Spinal cord (tissue), 10 donors: ENCODE data around the gene ADAMTSL2. TPM values are rescaled to one million over a fixed set of nuclear protein-coding genes. Genes with fewer than 3 reads are reported as not detected.
A peak's percentile ranks its signal among the peaks of the same experiment; 100 is the strongest.

Experiments
- DNase-seq, 6 donors: peaks; one replicate each; pipeline versions ENCODE4 v3.0.0 to v3.0.0-alpha.2; 2013 to 2015; ENCODE audit warnings: low spot score in 6 of 6, low read depth in 4 of 6
- H3K27ac ChIP-seq: one replicate; pipeline ENCODE4 v1.5.1; 2013; ENCODE audit warnings: low read depth, low read length, control low read depth
- H3K27me3 ChIP-seq: one replicate; pipeline ENCODE4 v1.6.1; 2013; ENCODE audit warnings: low read length; ENCODE audit not compliant: control insufficient read depth, insufficient read depth
- H3K36me3 ChIP-seq: one replicate; pipeline ENCODE4 v1.6.1; 2013; ENCODE audit warnings: low read length; ENCODE audit not compliant: control insufficient read depth, insufficient read depth
- H3K4me1 ChIP-seq: one replicate; pipeline ENCODE4 v1.6.1; 2013; ENCODE audit warnings: low read length; ENCODE audit not compliant: control insufficient read depth, insufficient read depth
- H3K4me3 ChIP-seq: one replicate; pipeline ENCODE4 v1.5.1; 2013; ENCODE audit warnings: low read depth, low read length, control low read depth
- H3K9me3 ChIP-seq: one replicate; pipeline ENCODE4 v1.6.1; 2013; ENCODE audit warnings: low read length; ENCODE audit not compliant: control insufficient read depth, insufficient read depth
- WGBS: methylation state at CpG from one replicate; pipeline ENCODE4 v1.1.5; 2013; ENCODE audit warnings: missing lambda C conversion rate; ENCODE audit not compliant: insufficient coverage; 5-methylcytosine and 5-hydroxymethylcytosine counted together
- polyA plus RNA-seq, 2 donors: library from polyadenylated mRNA; unstranded; fragments of 120-200 nt; gene quantifications; one replicate each; pipeline ENCODE4 v1.2.1, GENCODE V29; 2013; ENCODE audit not compliant: insufficient read length in 2 of 2
- total RNA-seq, 2 donors: library from RNA; depleted of rRNA in 1 of 2; stranded (reverse); fragments of 120-200 nt in 1 of 2; fragments of >200 nt in 1 of 2; gene quantifications; one replicate each; pipeline versions ENCODE4 v1.2.3 to v1.2.4, GENCODE V29; 2013 to 2014
- donor health status: healthy.

Gene ADAMTSL2
- total and polyA plus RNA-seq, 4 donors: 3.7 to 9.0 (median 7.8) TPM

GRCh38 chr9:133584167-133584558 lies 49.7 kb downstream of the ADAMTSL2 start:
- H3K27me3 ChIP-seq: peaks cover 15% of the 10 kb centered on the region
- no peaks in the 10 kb centered on the region for H3K9me3 ChIP-seq
- DNase-seq: no peak
- no peak overlapping the region for H3K4me3 ChIP-seq
- WGBS: 86% methylated on average over 4 of the region's 5 CpGs
- peaks cover 64% of the 10 kb centered on the region for H3K4me1 ChIP-seq
- peaks cover 15% of the 10 kb centered on the region for H3K36me3 ChIP-seq
- no peak overlapping the region for H3K27ac ChIP-seq

DNA sequence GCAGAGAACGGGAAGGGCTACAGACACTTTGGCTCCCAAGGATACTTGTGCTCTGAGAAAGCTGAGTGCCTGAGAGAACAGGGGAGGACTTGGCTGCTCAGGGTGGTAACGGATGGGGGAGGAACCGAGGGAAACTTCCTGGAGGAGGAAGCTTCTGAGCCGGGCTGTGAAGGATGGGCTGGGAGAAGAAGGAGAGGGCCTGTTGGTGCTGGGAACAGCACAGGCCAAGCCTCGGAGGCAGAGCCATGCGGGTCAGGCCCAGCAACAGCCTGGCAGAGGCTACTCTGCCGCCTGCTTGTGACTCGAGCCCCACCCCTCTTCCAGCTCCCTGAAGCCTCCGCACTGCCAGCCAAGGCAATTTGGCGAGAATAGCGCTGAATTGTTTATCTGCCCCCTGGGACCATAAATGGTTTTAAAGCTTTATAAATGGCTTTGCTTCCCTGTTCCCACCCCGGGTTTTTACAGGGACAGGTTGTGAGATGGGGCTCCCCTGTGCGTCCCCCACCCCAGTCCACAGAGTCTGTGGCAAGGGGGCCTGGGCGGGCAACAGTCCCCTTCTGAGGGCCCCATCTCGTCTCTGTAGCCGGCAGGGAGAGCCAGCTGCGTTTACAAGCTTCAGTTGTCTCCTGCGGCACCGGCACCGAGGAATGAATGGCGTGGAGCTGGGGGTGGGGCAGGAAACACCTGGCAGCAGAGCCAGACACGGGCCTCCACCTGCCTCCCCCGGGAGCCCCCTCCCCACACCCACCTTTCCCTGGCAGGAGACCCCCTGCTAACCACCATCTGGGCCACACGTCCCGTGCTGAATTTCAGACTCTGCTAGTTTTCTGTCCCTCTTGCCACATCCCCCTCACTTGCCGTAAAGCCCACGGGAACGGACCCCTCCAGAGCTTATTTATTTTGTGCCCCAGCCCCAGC lies 50.3 kb downstream of the ADAMTSL2 start:
- H3K4me1 ChIP-seq: peaks cover 57% of the 10 kb centered on the region
- H3K36me3 ChIP-seq: peaks cover 10% of the 10 kb centered on the region
- WGBS: 16% methylated on average over 24 of the region's 28 CpGs
- peak in 2 of 6 donors; percentile 77 to 95 for DNase-seq
- H3K4me3 ChIP-seq: no peak overlapping the region
- H3K27me3 ChIP-seq: peaks cover 15% of the 10 kb centered on the region
- no peak overlapping the region for H3K27ac ChIP-seq
- H3K9me3 ChIP-seq: no peaks in the 10 kb centered on the region

- H3K4me1 ChIP-seq: peaks cover 57% of the 10 kb centered on the region
- no peak overlapping the region for H3K27ac ChIP-seq
- peak in 1 of 6 donors; percentile 86 for DNase-seq
- H3K36me3 ChIP-seq: peaks cover 10% of the 10 kb centered on the region
- no peaks in the 10 kb centered on the region for H3K9me3 ChIP-seq
- peaks cover 15% of the 10 kb centered on the region for H3K27me3 ChIP-seq
- WGBS: 33% methylated on average over 37 of the region's 43 CpGs
- H3K4me3 ChIP-seq: no peak overlapping the region
Measured at GRCh38 chr9:133585481-133586351, 51.2 kb downstream of the ADAMTSL2 start.

DNA sequence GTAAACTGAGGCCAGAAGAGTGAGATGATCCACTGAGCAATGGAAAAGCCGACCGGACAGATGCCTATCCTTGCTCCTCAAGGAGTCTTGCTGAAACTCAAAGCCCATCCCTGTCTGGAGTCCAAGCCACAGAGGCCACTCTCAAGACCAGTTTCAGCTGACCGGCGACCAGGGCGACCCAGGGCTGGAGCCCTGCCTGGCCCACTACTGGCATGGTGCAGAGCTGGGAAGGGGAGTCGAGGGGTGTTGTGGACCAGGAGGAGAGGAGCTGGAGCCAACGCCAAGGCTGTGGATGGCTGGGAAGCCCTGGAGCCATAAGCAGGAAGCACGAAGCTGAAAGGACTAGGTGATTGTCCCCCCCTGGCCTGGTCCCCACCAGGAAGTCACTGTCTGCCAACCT lies 52.5 kb downstream of the ADAMTSL2 start:
- peaks cover 15% of the 10 kb centered on the region for H3K27me3 ChIP-seq
- 87% methylated on average over 8 of the region's 8 CpGs for WGBS
- DNase-seq: no peak
- H3K9me3 ChIP-seq: no peaks in the 10 kb centered on the region
- H3K4me1 ChIP-seq: peaks cover 58% of the 10 kb centered on the region
- H3K36me3 ChIP-seq: peaks cover 10% of the 10 kb centered on the region
- H3K27ac ChIP-seq: no peak overlapping the region
- no peak overlapping the region for H3K4me3 ChIP-seq

GRCh38 chr9:133587466-133587865 lies 53.0 kb downstream of the ADAMTSL2 start:
- H3K4me3 ChIP-seq: no peak overlapping the region
- WGBS: 89% methylated on average over 6 of the region's 6 CpGs
- H3K36me3 ChIP-seq: peaks cover 12% of the 10 kb centered on the region
- H3K27ac ChIP-seq: no peak overlapping the region
- peaks cover 54% of the 10 kb centered on the region for H3K4me1 ChIP-seq
- H3K27me3 ChIP-seq: peaks cover 15% of the 10 kb centered on the region
- no peaks in the 10 kb centered on the region for H3K9me3 ChIP-seq
- no peak for DNase-seq

- Histone ChIP-seq H3K27me3 (peaks cover 15% of the 10 kb centered on the region), H3K36me3 (peaks cover 9% of the 10 kb centered on the region), H3K9me3 (no peaks in the 10 kb centered on the region), H3K4me1 (peaks cover 37% of the 10 kb centered on the region), H3K4me3 (no peak overlapping the region), H3K27ac (no peak overlapping the region)
- 37% methylated on average over 13 of the region's 19 CpGs for WGBS
- no peak for DNase-seq
Measured at GRCh38 chr9:133589454-133590227, 55.1 kb downstream of the ADAMTSL2 start.

DNA sequence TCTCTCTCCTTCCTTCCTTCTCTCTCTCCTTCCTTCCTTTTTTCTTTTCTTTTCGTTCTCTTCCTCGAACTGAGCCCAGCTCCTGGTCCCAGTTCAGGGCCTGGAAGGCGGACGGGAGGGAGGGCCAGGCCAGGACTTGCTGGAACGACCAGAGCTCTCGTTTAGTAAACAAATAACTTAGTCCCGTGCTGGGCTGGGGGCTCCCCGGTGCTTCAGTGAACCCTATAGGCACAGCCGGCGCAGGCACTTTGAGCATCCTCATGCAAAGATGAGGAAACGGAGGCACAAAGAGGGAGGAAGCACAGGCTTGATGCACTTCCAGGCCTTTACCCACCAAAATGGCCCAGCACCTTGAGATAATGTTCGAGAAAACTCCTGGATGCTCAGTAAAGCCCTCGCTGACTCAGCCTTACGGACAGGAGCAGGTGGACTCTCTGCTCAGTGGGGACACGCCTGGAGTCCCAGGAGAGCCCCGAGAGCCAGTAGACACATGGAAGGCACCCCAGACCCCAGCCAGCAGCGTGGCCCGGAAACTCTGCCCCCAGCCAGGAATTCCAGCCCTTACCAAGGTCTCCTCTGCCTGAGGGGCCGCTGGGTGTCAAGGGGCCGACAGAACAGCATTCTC lies 55.8 kb downstream of the ADAMTSL2 start:
- Histone ChIP-seq H3K36me3 (peaks cover 9% of the 10 kb centered on the region), H3K9me3 (no peaks in the 10 kb centered on the region), H3K27ac (no peak overlapping the region), H3K4me3 (no peak overlapping the region), H3K27me3 (peaks cover 15% of the 10 kb centered on the region), H3K4me1 (peaks cover 30% of the 10 kb centered on the region)
- 71% methylated on average over 20 of the region's 20 CpGs for WGBS
- DNase-seq: no peak

- H3K9me3 ChIP-seq: peaks cover under 1% of the 10 kb centered on the region
- WGBS: 87% methylated on average over 17 of the region's 17 CpGs
Measured at GRCh38 chr9:133591116-133591910, 56.8 kb downstream of the ADAMTSL2 start.

More at GRCh38 chr9:133591116-133591910, 56.8 kb downstream of the ADAMTSL2 start:
- H3K27me3 ChIP-seq: peaks cover 5% of the 10 kb centered on the region
- H3K27ac ChIP-seq: no peak overlapping the region
- H3K4me1 ChIP-seq: peaks cover 20% of the 10 kb centered on the region
- DNase-seq: no peak
- no peak overlapping the region for H3K4me3 ChIP-seq
- H3K36me3 ChIP-seq: peaks cover 12% of the 10 kb centered on the region
